Spleen (tissue), 7 donors: Measurements from ENCODE around the gene GET4.
"Not testable (repeated sequence)": the region's sequence is repeated elsewhere in the genome, so short reads cannot be mapped to it uniquely, and the experiment has no call there.

Experiments used
- CTCF ChIP-seq, 11 experiments: fragments of 200-600 bp in 7 of 11; fragments of 450-650 bp in 4 of 11; sonication (generic) in 4 of 11; IDR thresholded peaks in 8 of 11; conservative IDR thresholded peaks in 3 of 11; 1 replicate in 7 of 11; 2 replicates in 4 of 11; pipeline versions ENCODE4 v1.4.0 to v1.8.0; 2016 to 2021; ENCODE audit warnings: antibody characterized with exemption in 11 of 11, inconsistent platforms in 4 of 11, mild to moderate bottlenecking in 1 of 11
- POLR2A ChIP-seq, 3 donors: fragments of 450-650 bp; IDR thresholded peaks; one replicate each; pipeline ENCODE4 v1.5.1; 2017; ENCODE audit warnings: antibody characterized with exemption in 3 of 3, mild to moderate bottlenecking in 1 of 3
- POLR2AphosphoS5 ChIP-seq, 3 donors: sonication (generic); formaldehyde crosslinking; IDR thresholded peaks; one replicate each; pipeline ENCODE4 v1.5.1; 2017; ENCODE audit warnings: antibody characterized with exemption in 3 of 3
- donor health status: DM: no; HTN: no; CAD: no; lungs with moderate emphysema.
- donor health status: DM: no; HTN: no; CAD: no.
- donor health status: DM: no; HTN: no; CAD: no.

GRCh38 chr7:872685-873084, 3.7 kb upstream of the GET4 start:
- TF ChIP-seq POLR2A (IDR thresholded peaks at IDR 0.05); CTCF (IDR thresholded peaks at IDR 0.05 in 8 of 11, conservative IDR thresholded peaks at IDR 0.05 in 3 of 11); POLR2AphosphoS5 (IDR thresholded peaks at IDR 0.05): not testable (repeated sequence)
